Measurements from ENCODE around the gene OTOF.

- TF ChIP-seq, protein P1, sequence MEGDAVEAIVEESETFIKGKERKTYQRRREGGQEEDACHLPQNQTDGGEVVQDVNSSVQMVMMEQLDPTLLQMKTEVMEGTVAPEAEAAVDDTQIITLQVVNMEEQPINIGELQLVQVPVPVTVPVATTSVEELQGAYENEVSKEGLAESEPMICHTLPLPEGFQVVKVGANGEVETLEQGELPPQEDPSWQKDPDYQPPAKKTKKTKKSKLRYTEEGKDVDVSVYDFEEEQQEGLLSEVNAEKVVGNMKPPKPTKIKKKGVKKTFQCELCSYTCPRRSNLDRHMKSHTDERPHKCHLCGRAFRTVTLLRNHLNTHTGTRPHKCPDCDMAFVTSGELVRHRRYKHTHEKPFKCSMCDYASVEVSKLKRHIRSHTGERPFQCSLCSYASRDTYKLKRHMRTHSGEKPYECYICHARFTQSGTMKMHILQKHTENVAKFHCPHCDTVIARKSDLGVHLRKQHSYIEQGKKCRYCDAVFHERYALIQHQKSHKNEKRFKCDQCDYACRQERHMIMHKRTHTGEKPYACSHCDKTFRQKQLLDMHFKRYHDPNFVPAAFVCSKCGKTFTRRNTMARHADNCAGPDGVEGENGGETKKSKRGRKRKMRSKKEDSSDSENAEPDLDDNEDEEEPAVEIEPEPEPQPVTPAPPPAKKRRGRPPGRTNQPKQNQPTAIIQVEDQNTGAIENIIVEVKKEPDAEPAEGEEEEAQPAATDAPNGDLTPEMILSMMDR (IDR thresholded peaks at IDR 0.05): no peak
- TF ChIP-seq POLR2A (IDR thresholded peaks at IDR 0.05): no peak
Measured at GRCh38 chr2:26465266-26465925, 12.5 kb downstream of the OTOF start.
